HepG2 (cell line): ENCODE results near the gene ZNF652. TPM values are rescaled to one million over a fixed set of nuclear protein-coding genes. Genes with fewer than 3 reads are reported as not detected.

Source experiments
- BHLHE40 ChIP-seq: IDR thresholded peaks from 2 replicates; pipeline ENCODE4 v1.6.1; 2011; ENCODE audit warnings: low read length, improper control_type of control experiment
- CERS6 ChIP-seq: sonication (generic); formaldehyde crosslinking; IDR thresholded peaks from 2 replicates; pipeline ENCODE4 v1.5.0; 2020; ENCODE audit warnings: missing genetic modification reagents
- CREM ChIP-seq, 2 experiments: sonication (generic) in 1 of 2; formaldehyde crosslinking in 1 of 2; IDR thresholded peaks; 2 replicates each; pipeline versions ENCODE4 v1.4.0 to v1.6.1; 2016 to 2020; ENCODE audit warnings: antibody characterized with exemption in 1 of 2, mild to moderate bottlenecking in 1 of 2, missing genetic modification reagents in 1 of 2
- ETV6 ChIP-seq: sonication (generic); formaldehyde crosslinking; conservative IDR thresholded peaks from 2 replicates; pipeline ENCODE4 v1.4.0; 2020; ENCODE audit warnings: missing genetic modification reagents
- GABPB1 ChIP-seq: IDR thresholded peaks from 2 replicates; pipeline ENCODE4 v1.6.1; 2016; ENCODE audit warnings: mild to moderate bottlenecking, missing genetic modification reagents, moderate library complexity, missing compliant biosample characterization
- HOXD1 ChIP-seq: sonication (generic); formaldehyde crosslinking; IDR thresholded peaks from 2 replicates; pipeline ENCODE4 v1.5.0; 2020; ENCODE audit warnings: missing genetic modification reagents
- IRF2 ChIP-seq: IDR thresholded peaks from 2 replicates; pipeline ENCODE4 v1.6.1; 2018; ENCODE audit warnings: missing genetic modification reagents, missing compliant biosample characterization
- IRF9 ChIP-seq: sonication (generic); formaldehyde crosslinking; IDR thresholded peaks from 2 replicates; pipeline ENCODE4 v1.8.0; 2022; ENCODE audit warnings: missing genetic modification reagents, mild to moderate bottlenecking, borderline replicate concordance
- ISL2 ChIP-seq: sonication (generic); formaldehyde crosslinking; IDR thresholded peaks from 2 replicates; pipeline ENCODE4 v1.5.0; 2020; ENCODE audit warnings: missing genetic modification reagents
- KLF13 ChIP-seq: sonication (generic); formaldehyde crosslinking; IDR thresholded peaks from 2 replicates; pipeline ENCODE4 v1.4.0; 2020; ENCODE audit warnings: mild to moderate bottlenecking, missing genetic modification reagents
- PAF1 ChIP-seq: IDR thresholded peaks from 2 replicates; pipeline ENCODE4 v1.6.1; 2016; ENCODE audit warnings: missing genetic modification reagents, missing compliant biosample characterization
- PAWR ChIP-seq: sonication (generic); formaldehyde crosslinking; IDR thresholded peaks from 2 replicates; pipeline ENCODE4 v1.4.0; 2020; ENCODE audit warnings: missing genetic modification reagents, mild to moderate bottlenecking, borderline replicate concordance
- PAX8 ChIP-seq: sonication (generic); formaldehyde crosslinking; IDR thresholded peaks from 2 replicates; pipeline ENCODE4 v1.8.0; 2022; ENCODE audit warnings: mild to moderate bottlenecking, missing genetic modification reagents, borderline replicate concordance
- RFX3 ChIP-seq: IDR thresholded peaks from 2 replicates; pipeline ENCODE4 v1.6.1; 2016; ENCODE audit warnings: missing biosample characterization, missing genetic modification reagents
- SOX6 ChIP-seq, 2 experiments: fragments of 450-650 bp in 1 of 2; sonication (generic) in 1 of 2; formaldehyde crosslinking in 1 of 2; IDR thresholded peaks; 2 replicates each; pipeline versions ENCODE4 v1.4.0 to v1.6.1; 2017 to 2020; ENCODE audit warnings: antibody characterized with exemption in 1 of 2, mild to moderate bottlenecking in 1 of 2, missing genetic modification reagents in 1 of 2
- TAF1 ChIP-seq: sonication (generic); formaldehyde crosslinking; IDR thresholded peaks from 2 replicates; pipeline ENCODE4 v1.4.0; 2020; ENCODE audit warnings: missing genetic modification reagents
- TBL1XR1 ChIP-seq: fragments of 150-350 bp; IDR thresholded peaks from 2 replicates; pipeline ENCODE4 v1.6.1; 2014; ENCODE audit warnings: borderline replicate concordance, low read length; ENCODE audit not compliant: partially characterized antibody
- ZEB1 ChIP-seq: IDR thresholded peaks from 2 replicates; pipeline ENCODE4 v1.6.1; 2012; ENCODE audit warnings: mild to moderate bottlenecking, low read depth, inconsistent platforms; ENCODE audit not compliant: insufficient replicate concordance
- ZNF121 ChIP-seq: sonication (generic); formaldehyde crosslinking; IDR thresholded peaks from 2 replicates; pipeline ENCODE4 v1.5.0; 2020; ENCODE audit warnings: mild to moderate bottlenecking, missing genetic modification reagents
- ZNF224 ChIP-seq: sonication (generic); formaldehyde crosslinking; IDR thresholded peaks from 2 replicates; pipeline ENCODE4 v1.5.0; 2020; ENCODE audit warnings: mild to moderate bottlenecking, missing genetic modification reagents
- ZNF232 ChIP-seq: sonication (generic); formaldehyde crosslinking; IDR thresholded peaks from 2 replicates; pipeline ENCODE4 v1.4.0; 2020; ENCODE audit warnings: missing genetic modification reagents, borderline replicate concordance
- ZNF317 ChIP-seq: sonication (generic); formaldehyde crosslinking; IDR thresholded peaks from 2 replicates; pipeline ENCODE4 v1.5.0; 2020; ENCODE audit warnings: mild to moderate bottlenecking, missing genetic modification reagents
- ZNF343 ChIP-seq: sonication (generic); formaldehyde crosslinking; IDR thresholded peaks from 2 replicates; pipeline ENCODE4 v1.4.0; 2020; ENCODE audit warnings: mild to moderate bottlenecking, missing genetic modification reagents
- ZNF430 ChIP-seq: sonication (generic); formaldehyde crosslinking; IDR thresholded peaks from 2 replicates; pipeline ENCODE4 v1.9.0; 2021; ENCODE audit warnings: mild to moderate bottlenecking, missing genetic modification reagents
- ZNF562 ChIP-seq: sonication (generic); formaldehyde crosslinking; IDR thresholded peaks from 2 replicates; pipeline ENCODE4 v1.8.0; 2022; ENCODE audit warnings: missing genetic modification reagents, borderline replicate concordance
- ZNF616 ChIP-seq: sonication (generic); formaldehyde crosslinking; IDR thresholded peaks from 2 replicates; pipeline ENCODE4 v1.5.0; 2020; ENCODE audit warnings: low read depth, mild to moderate bottlenecking, missing genetic modification reagents
- ZNF709 ChIP-seq: sonication (generic); formaldehyde crosslinking; IDR thresholded peaks from 2 replicates; pipeline ENCODE4 v1.5.0; 2020; ENCODE audit warnings: mild to moderate bottlenecking, missing genetic modification reagents
- ZNF788 ChIP-seq: sonication (generic); formaldehyde crosslinking; IDR thresholded peaks from 2 replicates; pipeline ENCODE4 v1.5.0; 2020; ENCODE audit warnings: mild to moderate bottlenecking, missing genetic modification reagents, borderline replicate concordance
- ZNF879 ChIP-seq: sonication (generic); formaldehyde crosslinking; IDR thresholded peaks from 2 replicates; pipeline ENCODE4 v1.8.1; 2023; ENCODE audit warnings: missing genetic modification reagents
- polyA plus RNA-seq, 8 experiments: library from polyadenylated mRNA; depleted of rRNA in 3 of 8; stranded (reverse) in 7 of 8; unstranded in 1 of 8; fragments of >200 nt; fragmentation: Illumina TruSeq in 4 of 8; extraction: Trizol in 4 of 8; gene quantifications; 2 replicates each; pipeline versions ENCODE4 v1.2.1 to v1.2.3, GENCODE V29; 2011 to 2016; ENCODE audit warnings: low read depth in 4 of 8, missing spikeins in 1 of 8, mixed read lengths in 1 of 8; ENCODE audit not compliant: insufficient read depth in 1 of 8
- total RNA-seq, 5 experiments: library from RNA; depleted of rRNA; stranded (reverse); fragments of >200 nt; fragmentation: Illumina TruSeq; extraction: Trizol; gene quantifications; 2 replicates each; pipeline ENCODE4 v1.2.3, GENCODE V29; 2016; ENCODE audit warnings: low read depth in 1 of 5

Gene ZNF652
- total and polyA plus RNA-seq, 2 of the 13 experiments (the other 11 are each of a cell fraction or from before 2014, with no cell fraction given): 16.2 to 30.2 TPM

- TF ChIP-seq BHLHE40 (no peak), PAWR (no peak), PAF1 (no peak), TBL1XR1 (peak; percentile 56), ZNF616 (CRISPR knock-in tag) (0 out of 2 replicates have a peak, but pooled peaks have one; percentile 24), ZNF224 (CRISPR knock-in tag) (no peak), PAX8 (CRISPR knock-in tag) (peak; percentile 70; the same call in 1 of the 2 replicates), GABPB1 (CRISPR knock-in tag) (peak; percentile 59; the same call in 1 of the 2 replicates), ZNF430 (CRISPR knock-in tag) (no peak; the same call in 1 of the 2 replicates), SOX6 (IDR thresholded peaks at IDR 0.05) (no peak), SOX6 (CRISPR knock-in tag; IDR thresholded peaks at IDR 0.05) (peak; percentile 42), IRF2 (CRISPR knock-in tag) (peak; percentile 50; the same call in 1 of the 2 replicates), ZEB1 (no peak), ZNF788 (CRISPR knock-in tag) (0 out of 2 replicates have a peak, but pooled peaks have one; percentile 17), KLF13 (CRISPR knock-in tag) (0 out of 2 replicates have a peak, but pooled peaks have one; percentile 32), ZNF121 (CRISPR knock-in tag) (peak; percentile 18; the same call in 1 of the 2 replicates), ZNF317 (CRISPR knock-in tag) (peak; percentile 67; the same call in 1 of the 2 replicates), ZNF232 (CRISPR knock-in tag) (no peak), RFX3 (no peak), IRF9 (CRISPR knock-in tag) (peak; percentile 55; the same call in 1 of the 2 replicates), ETV6 (CRISPR knock-in tag) (0 out of 2 replicates have a peak, but pooled peaks have one; percentile 47), ZNF562 (CRISPR knock-in tag) (no peak), ZNF709 (CRISPR knock-in tag) (peak; percentile 70; the same call in 1 of the 2 replicates), ISL2 (CRISPR knock-in tag) (peak; percentile 49; the same call in 1 of the 2 replicates), ZNF879 (CRISPR knock-in tag) (0 out of 2 replicates have a peak, but pooled peaks have one; percentile 16), CREM (IDR thresholded peaks at IDR 0.05) (no peak; the same call in 1 of the 2 replicates), CREM (CRISPR knock-in tag; IDR thresholded peaks at IDR 0.05) (0 out of 2 replicates have a peak, but pooled peaks have one; percentile 8), ZNF343 (CRISPR knock-in tag) (0 out of 2 replicates have a peak, but pooled peaks have one; percentile 17), TAF1 (CRISPR knock-in tag) (0 out of 2 replicates have a peak, but pooled peaks have one; percentile 60), HOXD1 (CRISPR knock-in tag) (peak; percentile 72; the same call in 1 of the 2 replicates), CERS6 (CRISPR knock-in tag) (no peak)
Observed at GRCh38 chr17:49361129-49361901, 735 bp downstream of the ZNF652 start (continued).
